Activated CD4-positive, alpha-beta T cell treated with anti-CD3 and anti-CD28 coated beads, Interleukin-2, amount 50 U/mL, for 16 hours (primary cell): ENCODE measurements around the gene SCGB3A1.

Source experiments
- DNase-seq: peaks from one replicate; pipeline ENCODE4 v3.0.0-alpha.2; 2020

SCGB3A1 gene

DNA sequence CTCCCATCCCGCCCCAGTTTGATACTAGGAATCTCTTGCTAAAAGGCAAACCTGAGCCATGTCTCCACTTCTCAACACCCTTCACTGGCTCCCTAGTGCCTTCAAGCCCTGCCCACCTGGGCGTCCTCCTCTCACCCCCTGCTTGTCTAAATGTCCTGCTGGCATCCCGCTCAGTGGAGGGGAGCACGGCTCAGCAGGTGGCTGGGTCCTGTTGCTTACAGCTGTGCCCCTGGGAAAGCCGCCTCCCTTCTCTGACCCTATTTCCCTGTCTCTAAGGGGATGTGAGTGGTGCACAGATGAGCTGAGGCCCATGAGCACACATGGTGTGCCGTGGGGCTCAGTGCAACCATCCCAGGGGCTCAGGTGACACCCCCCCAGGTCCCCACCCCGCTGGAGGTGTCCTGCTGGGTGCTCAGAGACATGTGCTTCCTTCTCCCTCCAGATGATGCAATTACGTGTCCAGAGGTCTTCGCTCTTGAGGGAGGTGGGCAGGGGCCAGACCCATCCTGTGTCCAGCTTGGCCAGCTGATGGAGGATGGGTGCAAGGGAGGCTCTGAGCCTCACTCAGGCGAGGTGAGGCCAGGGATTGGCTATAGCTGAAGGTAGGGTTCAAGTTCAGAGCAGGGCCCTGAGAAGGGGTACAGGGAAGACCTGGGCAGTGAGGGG, 34.0 kb upstream of the SCGB3A1 start:
- DNase-seq: no peak

DNA sequence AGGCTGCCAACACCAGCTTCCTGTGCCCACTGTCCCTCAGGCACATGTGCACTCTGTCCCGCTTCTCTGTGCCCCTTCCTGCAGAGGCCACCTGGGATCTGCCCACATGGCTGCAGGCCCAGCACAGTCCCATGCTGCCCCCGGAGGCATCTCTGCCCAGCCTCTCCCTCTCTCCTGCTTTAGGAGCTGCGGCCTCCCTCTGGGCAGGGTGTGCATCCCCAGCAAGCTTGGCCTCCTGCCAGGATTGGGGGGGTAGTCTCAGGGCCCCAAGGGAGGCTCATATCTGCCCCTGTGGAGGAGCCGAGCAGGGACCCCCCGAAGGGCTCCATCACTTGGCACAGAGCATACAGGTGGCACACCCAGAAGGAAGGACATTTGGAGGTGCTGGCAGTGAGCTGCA, 33.3 kb upstream of the SCGB3A1 start:
- DNase-seq: no peak

DNA sequence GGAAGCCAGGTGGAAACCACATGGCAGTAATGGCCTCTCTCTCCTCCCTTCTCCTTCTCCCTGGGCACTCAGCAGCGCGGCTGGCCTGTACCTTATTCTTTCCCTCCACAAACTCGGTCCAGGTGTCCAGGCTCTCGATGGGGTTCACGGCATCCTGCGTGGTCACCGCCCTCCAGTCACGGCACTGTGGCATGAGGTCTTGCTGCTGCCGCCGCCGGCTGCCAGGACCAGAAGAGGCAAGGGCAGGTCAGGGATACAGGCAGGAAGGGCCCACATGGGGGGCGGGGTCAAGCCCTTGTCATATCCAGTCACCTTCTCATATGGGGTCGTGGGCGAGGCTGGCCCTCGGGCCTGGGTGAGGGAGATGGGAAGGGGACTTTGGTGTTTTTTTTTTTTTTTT, 32.5 kb upstream of the SCGB3A1 start:
- no peak for DNase-seq

DNA sequence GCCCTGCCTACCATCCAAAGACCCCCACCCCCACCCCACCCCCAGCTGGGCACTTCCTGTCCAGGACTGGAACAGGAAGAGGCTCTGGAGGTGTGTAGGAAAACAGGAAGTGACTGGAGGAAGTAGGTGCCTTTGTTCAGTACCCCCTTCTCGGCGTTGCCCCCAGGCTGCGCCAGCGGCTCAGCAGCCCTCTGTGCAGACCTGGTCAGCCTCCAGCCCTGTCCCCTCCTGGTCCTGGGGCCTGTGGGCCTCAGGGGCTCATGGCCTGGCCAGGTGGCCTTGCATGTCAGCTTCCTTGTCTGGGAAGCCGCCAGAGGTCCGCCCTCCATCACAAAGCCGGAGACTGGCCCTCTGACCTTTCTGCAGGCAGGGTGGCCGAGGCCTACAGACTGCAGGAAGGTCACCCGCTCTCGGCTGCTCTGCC, 32.1 kb upstream of the SCGB3A1 start:
- DNase-seq: no peak

DNA sequence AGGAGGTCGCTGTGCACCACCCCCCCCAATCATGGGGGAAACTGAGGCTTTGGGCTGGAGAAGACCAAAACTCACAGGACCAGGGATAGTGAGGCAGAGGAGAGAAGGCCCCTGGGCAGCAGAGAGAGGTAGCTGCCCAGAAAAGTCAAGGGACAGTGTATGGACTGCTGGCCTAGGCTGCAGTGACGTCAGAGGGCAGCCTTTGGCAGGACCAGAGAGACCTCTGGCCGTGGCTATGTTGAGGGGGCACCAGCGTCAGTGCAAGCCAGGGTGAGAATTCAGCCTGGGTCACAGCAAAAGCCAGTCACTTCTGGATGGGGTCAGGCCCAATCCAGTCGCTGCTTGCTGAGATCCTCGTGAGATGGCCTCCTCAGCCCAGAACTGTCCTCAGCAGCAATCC, 31.6 kb upstream of the SCGB3A1 start:
- DNase-seq: no peak

DNA sequence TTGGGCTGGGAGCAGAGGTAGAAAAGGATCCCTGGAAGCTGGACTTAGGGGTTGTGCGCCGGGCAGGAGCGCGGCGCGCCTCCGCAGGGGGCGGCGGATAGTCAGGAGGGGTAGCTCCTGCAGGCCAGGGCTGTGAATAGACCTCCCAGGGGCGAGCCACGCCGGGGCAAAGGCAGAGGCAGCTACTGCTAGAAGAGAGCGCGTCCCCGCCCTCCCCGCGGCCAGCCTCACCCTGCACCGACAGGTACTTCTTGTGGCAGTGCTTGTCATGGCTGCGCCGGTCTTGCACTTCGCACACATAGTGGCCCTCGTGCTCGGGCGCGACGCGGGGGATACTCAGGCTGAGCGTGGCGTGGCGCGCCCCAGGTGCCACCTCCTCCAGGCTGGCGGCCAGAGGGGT, 30.0 kb upstream of the SCGB3A1 start:
- no peak for DNase-seq

DNA sequence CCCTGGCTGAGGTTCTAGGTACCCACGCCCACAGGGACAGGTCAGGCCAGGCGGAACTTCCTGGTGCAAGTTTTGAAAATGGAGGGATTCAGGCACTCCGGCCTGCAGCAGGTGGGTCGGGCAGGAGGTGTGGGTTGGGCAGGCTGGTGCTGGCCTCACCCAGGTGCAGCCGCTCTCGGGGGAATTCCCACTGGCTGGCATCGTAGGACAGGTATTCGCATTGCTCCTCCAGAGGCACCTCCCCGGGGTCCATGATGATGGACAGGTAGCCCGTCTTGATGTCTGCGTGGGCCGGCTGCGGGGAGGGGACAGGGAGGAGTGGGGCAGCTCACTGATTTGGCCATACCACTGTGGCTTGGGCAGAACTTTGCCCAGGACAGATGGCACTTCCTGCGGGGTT, 28.7 kb upstream of the SCGB3A1 start:
- no peak for DNase-seq

DNA sequence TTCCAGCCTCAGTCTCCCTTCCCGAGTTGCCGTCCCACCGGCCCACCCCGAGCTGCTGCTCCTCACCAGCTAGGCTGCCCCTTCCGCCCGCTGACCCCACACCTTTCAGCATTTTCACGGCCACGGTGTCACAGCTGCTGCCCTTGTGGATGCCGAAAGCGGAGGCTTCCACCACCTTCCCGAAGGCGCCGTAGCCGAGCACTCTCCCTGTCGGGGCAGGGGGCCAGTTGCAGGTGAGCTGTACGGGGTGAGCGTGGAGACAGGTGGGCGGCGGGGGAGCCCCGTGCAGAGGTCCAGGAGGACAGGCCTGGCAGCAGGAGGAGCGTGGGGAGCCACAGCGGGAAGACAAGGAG, 28.2 kb upstream of the SCGB3A1 start:
- no peak for DNase-seq

DNA sequence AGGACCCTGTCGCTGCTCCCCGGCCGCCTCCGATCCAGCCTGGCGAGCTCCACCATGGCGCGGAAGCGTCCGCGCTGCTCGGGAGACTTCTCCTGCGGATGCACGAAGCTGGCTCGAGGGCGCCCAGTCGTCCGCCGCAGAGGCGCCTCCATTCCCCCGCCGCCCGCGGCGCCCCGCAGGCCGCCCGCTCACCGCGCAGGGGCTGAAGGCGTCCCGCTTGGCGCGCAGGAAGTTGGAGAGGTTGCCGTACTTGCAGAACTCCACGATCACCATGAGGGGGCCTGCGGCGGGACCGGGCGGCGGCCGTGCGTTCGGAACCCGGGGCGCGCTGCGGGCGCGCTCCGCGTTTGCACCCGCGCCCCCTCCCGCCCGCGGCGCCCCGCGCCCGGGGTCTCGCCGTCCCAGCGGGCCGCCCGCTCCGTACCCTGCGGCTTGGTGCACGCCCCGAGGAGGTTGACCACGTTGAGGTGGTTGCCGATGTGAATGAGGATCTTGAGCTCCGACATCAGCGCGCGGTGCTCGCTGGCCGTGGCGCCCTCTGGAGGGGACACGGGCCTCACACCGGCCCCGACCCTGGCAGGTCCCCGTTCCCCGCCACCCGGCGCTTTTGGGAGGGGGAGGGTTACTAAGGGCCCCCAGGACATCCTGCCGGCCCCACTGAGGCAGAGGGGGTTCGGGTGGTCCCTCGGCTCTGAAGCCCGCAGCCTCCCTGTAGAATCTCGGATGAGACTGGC, 27.7 kb upstream of the SCGB3A1 start:
- DNase-seq: peak; percentile 53

DNA sequence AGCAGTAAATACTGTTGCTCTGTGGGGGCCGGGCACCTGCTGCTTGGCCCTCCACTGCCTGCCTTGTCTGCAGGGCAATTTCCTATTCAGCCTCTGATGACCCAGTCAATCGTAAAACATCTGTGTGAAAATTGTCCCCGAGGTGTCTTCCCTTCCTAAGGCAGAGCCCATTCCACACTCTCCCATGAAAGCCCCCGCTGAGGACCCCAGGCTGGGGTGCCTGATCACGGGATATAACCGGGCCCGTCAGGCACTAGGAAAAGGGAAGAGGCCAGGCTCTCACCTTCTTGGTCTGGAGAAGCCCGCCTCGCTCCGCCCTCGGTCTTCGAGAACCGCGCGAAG, 27.2 kb upstream of the SCGB3A1 start:
- no peak for DNase-seq

DNA sequence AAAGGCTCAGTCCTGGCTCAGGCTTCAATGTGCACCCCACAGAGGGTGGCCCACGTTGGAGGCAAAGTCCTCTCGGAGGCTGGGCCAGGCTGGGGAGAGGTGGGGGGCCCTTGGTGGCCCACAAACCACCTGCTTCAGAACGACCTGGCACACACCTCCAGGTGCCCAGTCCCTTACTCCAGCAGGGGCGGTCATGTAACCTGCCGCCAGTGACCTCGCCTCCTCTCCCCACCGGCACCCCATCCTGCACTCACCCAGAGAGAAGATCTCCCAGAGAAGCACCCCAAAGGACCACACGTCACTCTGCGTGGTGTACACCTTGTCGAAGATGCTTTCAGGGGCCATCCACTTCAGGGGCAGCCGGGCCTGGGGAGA, 22.5 kb upstream of the SCGB3A1 start:
- no peak for DNase-seq

DNA sequence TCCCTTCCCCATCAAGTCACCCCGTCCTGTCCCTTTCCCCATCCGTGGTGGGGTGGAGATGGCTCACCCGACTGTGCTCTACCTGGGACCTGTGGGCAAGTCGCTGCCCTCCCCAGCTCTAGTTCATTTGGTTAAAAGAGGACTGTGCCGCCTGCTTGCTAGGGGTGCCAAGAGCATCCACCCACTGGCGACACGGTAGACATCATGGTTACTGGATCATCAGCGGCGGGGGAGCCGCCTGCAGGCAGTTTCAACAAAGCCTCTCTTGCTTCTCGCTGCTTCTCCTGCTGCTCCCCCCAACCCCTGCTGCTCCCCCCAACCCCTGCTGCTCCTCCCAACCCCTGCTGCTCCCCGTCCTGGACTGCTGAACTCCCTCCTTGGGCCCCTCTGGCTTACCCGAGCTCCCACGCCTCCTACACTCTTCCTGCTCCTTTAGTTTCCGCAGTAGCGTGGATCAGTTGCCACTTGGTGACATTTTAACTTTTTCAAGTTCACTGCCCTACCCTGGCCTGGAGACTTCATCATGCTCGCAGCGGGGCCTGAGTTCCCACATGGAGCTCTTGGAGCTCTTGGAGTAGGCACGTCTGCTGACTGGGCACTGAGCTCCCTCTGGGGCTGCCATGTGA, 22.0 kb upstream of the SCGB3A1 start:
- DNase-seq: no peak

DNA sequence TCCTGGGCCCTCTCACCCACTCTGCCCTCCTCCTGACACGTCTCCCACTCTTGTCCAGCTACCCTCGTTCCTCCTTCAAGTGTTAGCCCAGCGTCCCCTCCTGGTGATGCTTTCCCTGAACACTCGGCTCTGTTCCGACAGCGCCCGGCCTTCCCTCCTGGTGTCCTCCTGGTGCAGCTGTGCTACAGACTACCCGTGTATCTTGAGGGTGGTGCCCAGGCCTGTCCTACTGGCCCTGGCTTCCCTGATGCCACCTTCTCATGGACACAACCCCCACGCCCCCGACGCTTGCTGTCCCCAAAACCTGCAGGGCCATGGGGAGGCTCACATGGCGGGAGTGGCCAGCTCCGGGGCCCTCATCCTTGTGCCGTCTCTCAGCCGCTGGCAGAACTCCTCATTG, 21.4 kb upstream of the SCGB3A1 start:
- DNase-seq: no peak

DNA sequence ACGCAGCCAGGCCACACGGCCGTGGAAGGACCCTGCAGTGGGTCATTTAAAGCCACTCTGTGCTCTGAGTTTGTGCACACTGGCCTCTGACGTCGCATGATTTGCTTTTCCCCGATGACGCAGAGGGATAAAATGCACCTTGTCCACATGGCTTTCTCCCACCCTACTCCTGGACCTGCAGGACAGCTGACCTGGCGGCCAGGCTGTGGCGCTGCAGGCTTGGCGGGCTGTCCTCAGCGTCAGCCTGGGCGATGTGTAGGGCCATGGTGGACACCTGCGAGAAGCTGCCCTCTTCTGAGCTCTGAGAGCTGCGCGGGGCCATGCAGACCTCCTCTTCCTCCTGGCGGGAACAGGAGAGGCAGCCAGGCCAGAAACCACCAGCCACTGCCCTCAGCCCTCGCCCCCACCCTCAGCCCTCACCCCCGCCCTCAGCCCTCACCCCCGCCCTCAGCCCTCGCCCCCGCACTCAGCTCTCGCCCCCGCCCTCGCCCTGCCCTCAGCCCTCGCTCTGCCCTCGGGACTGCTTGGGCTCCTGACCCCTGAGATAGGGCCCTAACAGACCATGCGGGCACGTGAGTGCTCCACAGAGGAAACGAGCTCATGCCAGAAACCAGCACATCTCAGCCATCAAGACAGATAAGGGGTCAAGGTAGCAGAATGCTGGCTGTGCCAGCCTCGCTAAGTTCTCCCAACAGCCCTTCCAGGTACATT, 20.0 kb upstream of the SCGB3A1 start:
- no peak for DNase-seq

DNA sequence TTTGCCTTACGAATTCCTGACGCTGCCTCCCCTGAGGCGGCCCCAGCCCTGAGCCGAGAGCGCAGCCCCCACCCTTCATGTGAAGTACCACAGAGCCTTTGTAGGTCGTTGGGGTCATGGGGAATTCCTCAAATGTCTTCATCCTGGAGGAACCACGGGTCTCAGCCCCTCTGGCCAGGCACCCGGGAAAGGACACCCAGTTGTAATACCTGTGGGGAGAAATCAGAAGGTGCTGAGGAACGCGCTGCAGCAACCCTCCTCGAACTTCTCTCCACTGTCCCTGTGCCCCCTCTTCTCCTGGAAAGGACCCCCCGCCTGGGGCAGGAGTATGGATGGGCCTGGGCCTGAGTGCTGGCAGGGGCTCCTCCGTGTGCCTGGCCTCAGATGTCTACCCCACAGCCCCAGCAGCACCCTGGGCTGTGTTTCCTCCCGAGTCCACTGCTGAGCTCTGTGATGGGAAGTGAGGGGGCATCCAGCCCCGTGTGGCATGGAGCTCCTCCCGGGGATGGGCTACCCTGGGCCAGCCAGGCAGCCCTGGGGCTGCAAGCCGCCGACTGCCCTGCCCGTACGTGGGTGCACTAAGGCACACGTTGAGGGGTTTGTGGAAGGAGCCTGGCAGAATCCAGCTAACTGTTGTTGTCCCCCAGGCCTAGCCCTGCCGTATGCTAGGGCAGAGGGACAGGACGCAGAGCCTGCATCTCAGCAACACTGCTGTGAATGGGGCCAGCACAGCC, 18.7 kb upstream of the SCGB3A1 start:
- no peak for DNase-seq

DNA sequence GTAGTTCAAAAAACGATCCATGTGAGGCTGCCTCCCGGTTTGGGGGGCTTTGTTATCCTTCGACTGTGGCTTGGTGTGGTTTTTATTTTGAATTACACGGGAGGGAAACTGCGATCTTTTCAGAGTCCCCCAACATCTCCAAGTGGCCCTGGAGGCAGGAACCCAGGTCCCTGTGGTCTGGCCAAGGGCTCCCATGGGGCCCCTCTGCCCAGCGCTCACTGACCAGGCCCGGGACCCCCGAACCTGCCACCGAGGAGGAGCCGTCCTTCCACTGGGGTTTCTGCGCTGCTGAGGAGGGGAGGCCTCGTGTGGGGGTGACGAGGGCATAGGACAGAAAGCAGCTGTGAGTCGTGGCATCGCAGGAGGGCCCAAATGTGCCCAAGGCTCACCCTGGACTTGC, 18.1 kb upstream of the SCGB3A1 start:
- DNase-seq: no peak

DNA sequence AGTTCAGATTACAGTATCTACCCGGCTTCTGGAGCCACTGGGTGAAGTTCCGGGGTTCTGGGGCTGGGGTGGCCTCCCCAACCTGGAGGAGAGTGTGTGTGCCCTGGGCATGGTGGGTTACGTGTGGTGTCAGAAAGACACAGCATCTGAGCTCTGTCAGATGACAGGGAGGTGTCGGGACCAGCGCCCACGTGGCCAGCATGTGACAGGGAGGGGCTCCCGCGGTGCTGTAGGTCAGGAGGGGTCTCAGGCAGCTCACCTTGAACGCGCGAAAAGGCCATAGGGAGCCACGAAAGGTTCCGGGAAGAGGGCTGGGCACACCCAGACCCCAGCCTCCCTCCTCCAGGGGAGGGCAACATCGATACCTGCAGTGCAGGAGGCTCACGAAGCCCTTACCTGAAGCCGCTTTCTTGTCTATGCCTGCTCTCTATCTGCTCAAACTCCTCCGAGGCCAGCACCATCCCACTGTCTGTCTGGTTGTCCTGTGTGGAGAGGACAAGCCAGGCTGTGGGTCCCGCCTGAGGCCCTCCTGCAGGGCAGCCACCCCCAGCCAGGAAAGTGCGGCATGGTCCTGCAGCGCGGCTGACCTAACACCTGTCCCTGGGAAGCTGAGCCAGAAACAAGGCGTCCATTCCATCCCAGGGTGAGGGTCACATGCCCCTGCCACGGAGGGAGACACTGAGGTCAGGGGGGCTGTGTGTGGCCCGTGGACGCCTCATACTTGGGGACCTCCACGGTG, 17.4 kb upstream of the SCGB3A1 start:
- no peak for DNase-seq

DNA sequence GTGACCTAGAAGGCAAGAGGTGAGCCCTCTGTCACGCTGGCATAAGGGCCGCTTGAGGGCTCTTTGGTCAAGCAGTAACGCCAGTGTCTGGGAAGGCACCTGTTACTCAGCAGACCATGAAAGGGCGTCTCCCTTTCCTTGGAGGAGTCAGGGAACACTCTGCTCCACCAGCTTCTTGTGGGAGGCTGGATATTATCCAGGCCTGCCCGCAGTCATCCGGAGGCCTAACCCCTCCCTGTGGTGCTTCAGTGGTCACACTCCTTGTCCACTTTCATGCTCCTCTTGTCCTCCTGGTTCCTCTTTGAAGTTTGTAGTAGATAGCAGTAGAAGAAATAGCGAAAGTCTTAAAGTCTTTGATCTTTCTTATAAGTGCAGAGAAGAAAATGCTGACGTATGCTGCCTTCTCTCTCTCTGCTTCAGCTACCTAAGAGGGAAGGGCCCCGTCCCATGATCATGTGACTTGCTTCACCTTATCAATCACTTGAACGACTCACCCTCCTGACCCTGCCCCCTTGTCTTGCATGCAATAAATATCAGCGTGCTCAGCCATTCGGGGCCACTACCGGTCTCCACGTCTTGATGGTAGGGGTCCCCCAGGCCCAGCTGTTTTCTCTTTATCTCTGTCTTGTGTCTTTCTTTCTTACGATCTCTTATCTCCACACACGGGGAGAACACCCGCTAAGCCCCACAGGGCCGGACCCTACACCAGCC, 16.7 kb upstream of the SCGB3A1 start:
- DNase-seq: peak; percentile 40

DNA sequence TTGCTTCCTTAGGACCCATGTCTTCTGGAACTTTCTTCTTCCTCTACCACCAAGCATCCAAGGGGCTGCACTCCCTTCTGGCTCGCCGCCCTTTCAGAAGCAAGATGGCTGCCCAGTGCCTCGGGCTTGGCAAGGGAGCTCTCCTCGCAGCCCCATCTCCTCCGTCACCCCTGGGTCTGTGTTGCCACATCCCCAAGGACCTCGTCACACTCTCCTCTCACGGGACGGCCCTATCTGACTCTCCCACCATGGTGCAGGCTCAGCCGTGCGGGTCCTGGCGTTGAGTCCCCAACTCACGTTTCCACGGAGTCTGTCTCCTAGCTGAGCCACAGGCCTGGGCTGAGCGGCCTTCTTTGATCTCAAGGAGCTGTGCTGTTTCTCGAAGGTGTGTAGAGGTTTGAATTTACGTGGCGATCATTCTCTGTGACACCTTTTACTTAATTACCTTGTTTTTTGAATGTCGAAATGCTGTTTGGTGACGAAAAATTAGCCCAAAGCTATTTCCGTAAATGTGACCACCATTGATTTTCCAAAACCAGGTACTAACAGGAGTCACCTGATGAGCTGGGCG, 15.0 kb upstream of the SCGB3A1 start:
- DNase-seq: no peak

DNA sequence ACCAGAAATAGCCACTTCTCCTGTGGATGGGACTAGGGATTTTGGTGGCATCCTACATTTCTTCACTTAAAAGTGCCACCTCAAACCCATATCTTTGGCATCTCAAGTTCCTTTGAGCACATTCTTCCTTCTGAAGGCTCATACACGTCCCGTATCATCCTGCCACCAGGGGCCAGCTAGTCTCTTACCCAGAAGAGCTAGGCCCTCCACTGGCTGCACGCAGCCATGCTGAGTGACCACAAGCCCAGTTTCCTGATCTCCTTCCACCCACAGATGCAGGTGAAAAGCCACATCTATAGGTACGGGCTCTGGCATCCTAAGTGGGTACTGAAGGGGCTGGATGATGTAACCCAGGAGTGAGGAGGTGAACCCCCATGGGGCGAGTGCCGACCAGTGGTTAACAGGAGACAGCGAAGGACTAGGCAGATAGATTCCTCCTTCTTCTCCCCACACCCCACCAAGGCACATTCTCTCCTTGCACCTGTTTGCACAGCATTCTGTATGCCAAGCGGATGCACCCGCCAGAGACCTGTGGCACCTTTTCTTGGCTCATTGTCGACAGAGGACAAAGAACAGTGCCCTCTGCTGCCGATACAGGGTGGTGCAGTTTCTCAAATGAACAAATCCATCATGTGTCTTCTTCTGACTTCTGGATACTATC, 14.4 kb upstream of the SCGB3A1 start:
- peak; percentile 76 for DNase-seq

DNA sequence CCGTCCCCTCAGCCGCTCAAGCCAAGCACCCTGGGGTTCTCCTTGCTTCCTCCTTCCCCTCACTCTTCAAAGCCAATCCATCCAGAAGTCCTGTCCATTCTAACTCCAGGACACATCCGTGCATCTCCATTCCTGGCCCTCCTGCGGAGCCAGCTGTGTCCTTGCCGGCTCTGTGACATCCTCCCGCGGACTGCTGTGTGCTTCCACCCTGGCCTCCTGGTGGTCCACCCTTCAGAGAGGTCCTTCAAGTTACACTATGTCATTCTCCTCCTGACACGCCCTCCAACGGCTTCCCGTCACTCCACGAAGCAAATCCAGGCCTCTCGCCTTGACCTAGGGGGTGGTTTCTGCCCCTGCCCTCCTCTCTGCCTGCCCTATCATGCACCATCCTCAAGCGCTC, 13.0 kb upstream of the SCGB3A1 start:
- DNase-seq: no peak
